ENCODE data around the gene KLF11.

DNA sequence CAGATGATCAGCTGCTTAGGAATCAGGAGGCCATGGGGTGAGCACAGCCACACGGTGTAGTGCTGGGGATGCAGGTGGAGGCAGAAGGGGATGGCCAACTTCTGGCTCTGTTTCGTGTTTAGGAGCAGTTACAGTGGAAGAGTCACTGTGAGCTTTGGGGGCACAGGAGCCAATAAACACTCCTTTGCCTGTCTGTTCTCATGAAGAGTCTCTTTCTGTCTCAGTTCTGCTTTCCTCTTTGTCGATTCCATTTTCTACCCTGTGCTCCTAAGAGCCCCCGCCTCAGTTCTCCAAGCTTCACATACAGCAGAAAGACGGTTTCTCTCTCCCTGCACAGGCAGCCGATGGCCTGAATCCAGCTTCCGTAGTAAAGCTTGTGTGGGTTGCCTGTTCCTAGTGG lies 58.1 kb downstream of the KLF11 start:
- TF ChIP-seq POLR2A (IDR thresholded peaks at IDR 0.05; ENCODE audit: low read depth, low read length) (no peak), TAF1 (IDR thresholded peaks at IDR 0.05; ENCODE audit: low read depth, low read length) (no peak), POLR2AphosphoS5 (IDR thresholded peaks at IDR 0.05; ENCODE audit: low read depth, low read length) (no peak)

All from GM12891 (cell line).